GM12864 (cell line): ENCODE data around the gene BRF1.

ENCODE experiments used
- DNase-seq: peaks from one replicate; pipeline ENCODE4 v3.0.0-alpha.2; 2011; ENCODE audit warnings: low read depth
- H3K4me3 ChIP-seq: 2 replicates; pipeline ENCODE4 v1.5.1; 2011; ENCODE audit warnings: mild to moderate bottlenecking, low read depth, low read length, control low read depth
- TF ChIP-seq, protein P1 (sequence below): IDR thresholded peaks from 2 replicates; pipeline ENCODE4 v1.5.1; 2011; ENCODE audit warnings: low read depth, mild to moderate bottlenecking, moderate library complexity, low read length, control low read depth, inconsistent platforms; ENCODE audit errors: missing control alignments

BRF1 gene

DNA sequence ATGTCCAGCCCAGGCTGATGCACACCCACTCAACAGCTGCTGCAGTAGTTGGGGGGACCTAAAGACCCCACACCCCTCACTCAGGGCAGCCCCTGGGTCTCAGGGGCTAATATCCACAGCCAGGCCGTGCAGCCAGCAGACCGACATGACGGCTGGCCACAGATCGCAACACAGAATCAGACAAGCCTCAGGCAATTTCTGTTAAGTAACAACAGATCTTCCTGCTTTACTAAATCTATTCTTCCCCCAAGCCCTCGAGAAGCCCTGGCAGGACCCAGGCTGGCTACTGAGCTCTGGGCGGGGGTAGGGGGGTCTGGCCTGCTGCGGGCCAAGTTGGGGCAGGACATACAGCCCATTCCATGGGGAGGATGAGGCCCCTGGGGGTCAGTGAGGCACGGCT is 91.7 kb downstream of the BRF1 start:
- TF ChIP-seq, protein P1, sequence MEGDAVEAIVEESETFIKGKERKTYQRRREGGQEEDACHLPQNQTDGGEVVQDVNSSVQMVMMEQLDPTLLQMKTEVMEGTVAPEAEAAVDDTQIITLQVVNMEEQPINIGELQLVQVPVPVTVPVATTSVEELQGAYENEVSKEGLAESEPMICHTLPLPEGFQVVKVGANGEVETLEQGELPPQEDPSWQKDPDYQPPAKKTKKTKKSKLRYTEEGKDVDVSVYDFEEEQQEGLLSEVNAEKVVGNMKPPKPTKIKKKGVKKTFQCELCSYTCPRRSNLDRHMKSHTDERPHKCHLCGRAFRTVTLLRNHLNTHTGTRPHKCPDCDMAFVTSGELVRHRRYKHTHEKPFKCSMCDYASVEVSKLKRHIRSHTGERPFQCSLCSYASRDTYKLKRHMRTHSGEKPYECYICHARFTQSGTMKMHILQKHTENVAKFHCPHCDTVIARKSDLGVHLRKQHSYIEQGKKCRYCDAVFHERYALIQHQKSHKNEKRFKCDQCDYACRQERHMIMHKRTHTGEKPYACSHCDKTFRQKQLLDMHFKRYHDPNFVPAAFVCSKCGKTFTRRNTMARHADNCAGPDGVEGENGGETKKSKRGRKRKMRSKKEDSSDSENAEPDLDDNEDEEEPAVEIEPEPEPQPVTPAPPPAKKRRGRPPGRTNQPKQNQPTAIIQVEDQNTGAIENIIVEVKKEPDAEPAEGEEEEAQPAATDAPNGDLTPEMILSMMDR = no peak
- H3K4me3 ChIP-seq = no peak overlapping the region
- DNase-seq = no peak

DNA sequence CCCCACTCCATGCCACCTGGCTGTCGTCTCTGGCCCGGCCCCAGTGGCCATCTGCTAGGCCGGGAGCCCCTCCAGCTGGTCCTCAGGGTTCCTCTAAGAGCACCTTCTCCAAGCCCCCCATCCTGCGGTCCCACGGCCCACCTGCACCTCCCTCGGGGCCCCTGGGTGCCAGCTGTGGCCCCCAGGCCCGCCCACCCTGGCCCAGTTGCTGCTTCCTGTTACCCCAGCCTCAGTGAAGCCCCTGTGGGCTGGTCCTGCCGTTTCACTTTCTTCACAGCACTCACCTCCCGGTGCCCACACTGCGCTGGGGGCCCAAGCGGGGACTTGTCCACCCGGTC is 92.1 kb downstream of the BRF1 start:
- TF ChIP-seq, protein P1 = no peak
- DNase-seq = no peak

DNA sequence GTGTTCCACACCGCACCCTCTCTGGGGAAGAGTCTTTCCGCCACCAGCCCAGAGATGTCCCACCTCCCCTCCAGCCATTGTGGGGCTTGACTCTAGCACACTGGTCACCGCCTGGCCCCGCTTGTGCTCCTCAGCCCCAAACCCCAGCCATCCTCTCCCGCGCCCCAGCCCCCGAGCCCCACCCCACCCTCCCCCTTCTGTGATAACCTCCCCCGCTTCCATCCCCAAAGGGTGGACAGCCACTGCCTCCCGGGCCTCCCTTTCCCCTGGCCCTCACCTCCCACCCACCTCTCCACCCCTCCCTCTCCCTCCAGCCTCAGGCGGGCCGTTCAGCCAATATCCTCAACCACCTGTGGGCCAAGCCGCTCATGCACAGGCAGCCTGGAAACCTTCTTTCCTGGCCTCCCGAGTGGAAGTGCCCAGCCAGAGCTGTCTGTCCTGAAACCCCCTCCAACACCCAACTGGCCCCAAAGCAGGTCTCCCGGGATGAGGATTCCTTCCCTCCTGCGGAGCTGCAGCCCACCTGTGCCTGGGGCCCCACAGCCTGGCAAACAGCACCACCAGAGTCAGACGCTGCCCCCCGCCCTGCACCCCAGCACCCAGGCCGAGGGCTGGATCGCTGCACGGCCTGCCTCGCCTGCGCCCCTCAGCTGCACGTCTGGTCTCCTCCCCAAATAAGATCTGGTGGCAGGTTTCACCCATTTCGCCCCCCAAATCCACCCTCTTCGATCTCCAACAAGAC is 92.6 kb downstream of the BRF1 start:
- TF ChIP-seq, protein P1 = no peak
- DNase-seq = no peak
- H3K4me3 ChIP-seq = no peak overlapping the region

More for the DNA sequence above, 92.1 kb downstream of the BRF1 start:
- H3K4me3 ChIP-seq = no peak overlapping the region

DNA sequence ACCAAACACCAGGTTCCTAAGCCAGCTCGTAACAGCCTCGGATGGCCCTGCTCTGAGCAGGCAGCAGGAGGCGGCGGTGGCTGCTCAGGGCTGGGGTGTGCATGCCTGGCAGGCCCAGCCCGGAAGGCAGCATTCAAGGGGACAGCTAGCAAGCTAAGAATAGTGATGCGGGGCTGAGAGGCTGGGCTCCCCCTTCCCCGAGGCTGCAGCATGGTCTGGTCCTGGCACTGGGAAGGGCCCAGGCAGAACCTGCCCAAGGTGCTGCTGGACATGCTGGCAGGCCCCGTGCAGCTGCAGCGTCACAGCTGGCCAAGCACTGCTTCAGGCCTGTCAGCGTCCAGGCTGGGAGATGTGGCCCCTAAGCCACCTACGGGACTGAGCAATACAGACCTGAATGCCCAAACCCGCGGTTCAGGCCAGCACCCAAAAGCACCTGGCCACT is 93.3 kb downstream of the BRF1 start:
- no peak for DNase-seq
- no peak overlapping the region for H3K4me3 ChIP-seq
- TF ChIP-seq, protein P1 = no peak

DNA sequence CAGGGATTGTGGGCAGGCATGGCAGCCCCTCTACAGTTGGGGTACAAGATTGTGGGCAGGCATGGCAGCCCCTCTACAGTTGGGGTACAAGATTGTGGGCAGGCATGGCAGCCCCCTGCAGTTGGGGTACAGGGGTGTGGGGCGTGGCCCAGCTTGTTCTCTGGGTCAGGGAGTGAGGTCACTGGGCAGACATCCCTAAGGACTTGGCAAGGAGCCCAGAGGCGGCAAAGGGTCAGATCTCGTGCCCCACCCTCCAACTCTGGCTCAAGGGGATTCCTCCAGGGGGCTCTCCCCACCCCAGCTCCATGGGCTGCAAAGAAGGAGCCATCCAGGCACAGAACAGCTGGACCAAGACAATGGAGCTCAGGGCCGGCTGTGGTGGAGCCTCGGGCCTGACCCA is 93.9 kb downstream of the BRF1 start:
- TF ChIP-seq, protein P1 = no peak
- DNase-seq = no peak

DNA sequence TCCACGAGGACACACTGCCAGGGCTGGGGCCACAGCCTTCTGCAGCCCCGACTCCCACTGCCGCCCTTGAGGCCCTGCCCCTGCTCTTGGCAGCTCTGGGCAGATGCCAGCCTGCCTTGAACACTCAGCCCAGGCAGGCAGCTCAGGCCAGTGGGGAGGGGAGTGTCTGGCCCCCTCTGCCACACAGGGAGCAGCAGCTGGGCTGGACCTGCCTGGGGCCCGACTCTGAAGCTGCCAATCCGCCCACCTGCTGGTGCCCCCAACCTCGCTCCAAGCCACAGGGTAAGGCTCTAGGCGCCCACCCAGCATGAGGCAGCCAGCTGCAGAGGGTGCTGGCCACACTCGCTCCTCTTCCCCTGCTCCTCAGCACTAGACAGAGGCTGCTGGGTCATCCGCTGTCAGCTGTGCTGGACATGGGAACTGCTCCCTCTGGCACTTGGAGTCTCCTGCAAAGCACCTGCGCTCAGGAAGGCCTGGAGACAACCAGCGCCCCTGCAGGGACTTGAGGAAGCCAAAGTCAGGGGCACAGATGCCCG is 95.1 kb downstream of the BRF1 start:
- no peak overlapping the region for H3K4me3 ChIP-seq
- no peak for DNase-seq
- TF ChIP-seq, protein P1 = no peak

More for the DNA sequence above, 93.9 kb downstream of the BRF1 start:
- H3K4me3 ChIP-seq = no peak overlapping the region
